ENCODE measurements around the gene SETD9.

DNA sequence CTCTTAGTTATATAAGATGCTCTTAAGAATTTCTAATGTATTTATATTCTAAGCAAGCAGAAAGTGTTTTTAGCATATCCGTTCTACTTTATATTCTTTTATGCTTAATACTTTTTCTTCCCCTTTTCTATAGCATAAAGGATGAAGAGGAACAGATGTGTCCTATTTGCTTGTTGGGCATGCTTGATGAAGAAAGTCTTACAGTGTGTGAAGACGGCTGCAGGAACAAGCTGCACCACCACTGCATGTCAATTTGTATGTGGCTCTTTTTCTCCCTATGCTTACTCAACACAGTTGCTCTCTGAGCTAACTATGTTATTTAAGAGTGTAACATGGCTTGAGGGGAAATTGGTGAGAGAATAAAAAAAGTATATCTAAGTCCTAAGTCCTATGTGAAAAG lies 37.6 kb upstream of the SETD9 start:
- TF ChIP-seq, protein P1, sequence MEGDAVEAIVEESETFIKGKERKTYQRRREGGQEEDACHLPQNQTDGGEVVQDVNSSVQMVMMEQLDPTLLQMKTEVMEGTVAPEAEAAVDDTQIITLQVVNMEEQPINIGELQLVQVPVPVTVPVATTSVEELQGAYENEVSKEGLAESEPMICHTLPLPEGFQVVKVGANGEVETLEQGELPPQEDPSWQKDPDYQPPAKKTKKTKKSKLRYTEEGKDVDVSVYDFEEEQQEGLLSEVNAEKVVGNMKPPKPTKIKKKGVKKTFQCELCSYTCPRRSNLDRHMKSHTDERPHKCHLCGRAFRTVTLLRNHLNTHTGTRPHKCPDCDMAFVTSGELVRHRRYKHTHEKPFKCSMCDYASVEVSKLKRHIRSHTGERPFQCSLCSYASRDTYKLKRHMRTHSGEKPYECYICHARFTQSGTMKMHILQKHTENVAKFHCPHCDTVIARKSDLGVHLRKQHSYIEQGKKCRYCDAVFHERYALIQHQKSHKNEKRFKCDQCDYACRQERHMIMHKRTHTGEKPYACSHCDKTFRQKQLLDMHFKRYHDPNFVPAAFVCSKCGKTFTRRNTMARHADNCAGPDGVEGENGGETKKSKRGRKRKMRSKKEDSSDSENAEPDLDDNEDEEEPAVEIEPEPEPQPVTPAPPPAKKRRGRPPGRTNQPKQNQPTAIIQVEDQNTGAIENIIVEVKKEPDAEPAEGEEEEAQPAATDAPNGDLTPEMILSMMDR (IDR thresholded peaks at IDR 0.05): no peak
- no peak for TF ChIP-seq POLR2A (IDR thresholded peaks at IDR 0.05)

All from esophagus squamous epithelium (tissue), 4 donors.